Psoas muscle (tissue), 8 donors: ENCODE results near the gene POU5F2. TPM values are rescaled to one million over a fixed set of nuclear protein-coding genes. Genes with fewer than 3 reads are reported as not detected.

Source experiments
- ATAC-seq, 4 donors: fragments of 200-7000 bp; cut with Tn5 transposase; one replicate each; pipeline ENCODE4 v1.9.1; 2020; ENCODE audit warnings: moderate library complexity in 3 of 4, mild to moderate bottlenecking in 2 of 4
- DNase-seq, 2 donors: peaks; one replicate each; pipeline ENCODE4 v3.0.0-alpha.2; 2020
- H3K27ac ChIP-seq: fragments of 200-600 bp; one replicate; pipeline ENCODE4 v1.8.0; 2022
- H3K27me3 ChIP-seq, 3 donors: fragments of 200-600 bp in 1 of 3; one replicate each; pipeline versions ENCODE4 v1.6.1 to v1.8.0; 2013 to 2022; ENCODE audit warnings: low read length in 2 of 3, mild to moderate bottlenecking in 2 of 3, moderate library complexity in 1 of 3; ENCODE audit not compliant: insufficient read depth in 3 of 3
- H3K36me3 ChIP-seq, 2 donors: fragments of 200-600 bp in 1 of 2; one replicate each; pipeline versions ENCODE4 v1.6.1 to v1.8.0; 2013 to 2022; ENCODE audit warnings: low read depth in 1 of 2, mild to moderate bottlenecking in 1 of 2, moderate library complexity in 1 of 2; ENCODE audit not compliant: insufficient read depth in 1 of 2
- H3K4me1 ChIP-seq: fragments of 200-600 bp; one replicate; pipeline ENCODE4 v1.8.0; 2022
- H3K4me3 ChIP-seq: fragments of 200-600 bp; one replicate; pipeline ENCODE4 v1.8.0; 2022; ENCODE audit warnings: mild to moderate bottlenecking
- H3K9me3 ChIP-seq: fragments of 200-600 bp; one replicate; pipeline ENCODE4 v1.8.0; 2022
- WGBS, 3 donors: extraction: QIAGEN DNeasy Blood & Tissue Kit; methylation state at CpG; one replicate each; pipeline versions ENCODE4 v1.1.6 to v1.1.7; 2013; 5-methylcytosine and 5-hydroxymethylcytosine counted together
- intact Hi-C, 2 donors: fragments of 100-400 bp; cut with DNase I; formaldehyde crosslinking; loops; one replicate each; pipeline versions ENCODE4 v1.11.0 to v1.14.2; 2022
- polyA plus RNA-seq, 3 donors: library from polyadenylated mRNA; stranded (reverse); fragments of 200-250 nt; gene quantifications; one replicate each; pipeline ENCODE4 v1.2.3, GENCODE V29; 2013
- total RNA-seq, 4 donors: library from RNA; stranded (reverse); fragmentation: NEBNext Ultra II Directional in 2 of 4; extraction: Animal tissue kit (Norgen Biotek cat#: 25700) in 2 of 4; gene quantifications; one replicate each; pipeline versions ENCODE4 v1.2.1 to v1.2.4, GENCODE V29; 2021 to 2023
- TF ChIP-seq, protein P1 (sequence below): fragments of 200-600 bp; IDR thresholded peaks from one replicate; pipeline ENCODE4 v1.8.0; 2022; ENCODE audit warnings: antibody characterized with exemption
- donor health status: healthy with polysubstance abuse.
- donor health status: DM: no; HTN: no; CAD: no; lungs with moderate emphysema.
- donor health status: Bipolar disorder and iron deficiency.
- donor health status: healthy.
- donor health status: DM: yes; HTN: yes; CAD: no.
- donor health status: DM: no; HTN: no; CAD: no.
- donor health status: DM: no; HTN: no; CAD: no.
- donor health status: DM: yes; HTN: yes; CAD: no.

The POU5F2 gene
- total and polyA plus RNA-seq, 7 donors: 0.01 to 0.32 (median 0.13) TPM; not detected in 1

DNA sequence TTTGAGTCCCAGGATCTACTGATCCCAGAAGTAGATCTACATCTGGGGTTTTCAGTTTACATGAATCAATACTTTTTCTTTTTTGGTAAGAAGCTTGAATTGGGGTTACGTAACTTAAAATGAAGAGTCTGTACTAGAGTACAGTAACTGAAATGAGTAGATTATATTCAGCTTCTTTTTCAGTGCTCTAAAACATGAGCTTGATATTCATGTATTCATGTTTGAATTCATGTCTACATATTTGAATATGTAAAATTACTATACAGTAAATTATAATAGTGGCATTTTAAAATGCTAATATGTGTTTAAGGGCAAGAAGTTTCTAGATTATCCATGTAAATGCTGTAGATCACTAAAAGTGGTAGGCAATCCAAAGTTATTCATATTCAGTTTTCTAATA lies 14.8 kb downstream of the POU5F2 start:
- whole genome bisulfite sequencing, 3 donors: 93 to 98% (median 97%) methylated on average over 1 of the region's 1 CpG
- intact Hi-C loops: no loop called here
- Histone ChIP-seq H3K27ac (no peak overlapping the region), H3K4me1 (no peaks in the 10 kb centered on the region), H3K27me3 (no peaks in the 10 kb centered on the region), H3K4me3 (no peak overlapping the region), H3K36me3 (no peaks in the 10 kb centered on the region), H3K9me3 (no peaks in the 10 kb centered on the region)
- TF ChIP-seq, protein P1, sequence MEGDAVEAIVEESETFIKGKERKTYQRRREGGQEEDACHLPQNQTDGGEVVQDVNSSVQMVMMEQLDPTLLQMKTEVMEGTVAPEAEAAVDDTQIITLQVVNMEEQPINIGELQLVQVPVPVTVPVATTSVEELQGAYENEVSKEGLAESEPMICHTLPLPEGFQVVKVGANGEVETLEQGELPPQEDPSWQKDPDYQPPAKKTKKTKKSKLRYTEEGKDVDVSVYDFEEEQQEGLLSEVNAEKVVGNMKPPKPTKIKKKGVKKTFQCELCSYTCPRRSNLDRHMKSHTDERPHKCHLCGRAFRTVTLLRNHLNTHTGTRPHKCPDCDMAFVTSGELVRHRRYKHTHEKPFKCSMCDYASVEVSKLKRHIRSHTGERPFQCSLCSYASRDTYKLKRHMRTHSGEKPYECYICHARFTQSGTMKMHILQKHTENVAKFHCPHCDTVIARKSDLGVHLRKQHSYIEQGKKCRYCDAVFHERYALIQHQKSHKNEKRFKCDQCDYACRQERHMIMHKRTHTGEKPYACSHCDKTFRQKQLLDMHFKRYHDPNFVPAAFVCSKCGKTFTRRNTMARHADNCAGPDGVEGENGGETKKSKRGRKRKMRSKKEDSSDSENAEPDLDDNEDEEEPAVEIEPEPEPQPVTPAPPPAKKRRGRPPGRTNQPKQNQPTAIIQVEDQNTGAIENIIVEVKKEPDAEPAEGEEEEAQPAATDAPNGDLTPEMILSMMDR: no peak
- ATAC-seq (no peak), DNase-seq (no peak)

DNA sequence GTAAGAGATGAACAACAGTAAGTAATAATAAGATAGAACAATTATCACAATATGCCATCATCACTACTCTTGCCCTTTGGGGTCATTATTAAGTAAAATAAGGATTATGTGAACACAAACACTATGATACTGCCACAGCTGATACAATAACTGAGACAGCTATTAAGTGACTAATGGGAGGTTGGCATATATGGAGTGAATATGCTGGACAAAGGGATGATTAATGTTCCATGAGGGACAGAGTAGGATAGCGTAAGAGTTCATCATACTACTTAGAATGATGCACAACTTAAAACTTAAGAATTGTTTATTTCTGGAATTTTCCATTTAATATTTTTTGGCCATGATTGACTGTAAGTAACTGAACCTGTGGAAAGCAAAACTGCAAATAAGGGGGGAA lies 16.6 kb downstream of the POU5F2 start:
- no peaks in the 10 kb centered on the region for H3K9me3 ChIP-seq
- no peak overlapping the region for H3K4me3 ChIP-seq
- TF ChIP-seq, protein P1: no peak
- no peaks in the 10 kb centered on the region for H3K27me3 ChIP-seq
- intact Hi-C loops: no loop called here
- no peaks in the 10 kb centered on the region for H3K4me1 ChIP-seq
- H3K27ac ChIP-seq: no peak overlapping the region
- WGBS, 3 donors: 94 to 98% (median 97%) methylated on average over 1 of the region's 1 CpG
- DNase-seq (no peak), ATAC-seq (no peak)
- no peaks in the 10 kb centered on the region for H3K36me3 ChIP-seq

DNA sequence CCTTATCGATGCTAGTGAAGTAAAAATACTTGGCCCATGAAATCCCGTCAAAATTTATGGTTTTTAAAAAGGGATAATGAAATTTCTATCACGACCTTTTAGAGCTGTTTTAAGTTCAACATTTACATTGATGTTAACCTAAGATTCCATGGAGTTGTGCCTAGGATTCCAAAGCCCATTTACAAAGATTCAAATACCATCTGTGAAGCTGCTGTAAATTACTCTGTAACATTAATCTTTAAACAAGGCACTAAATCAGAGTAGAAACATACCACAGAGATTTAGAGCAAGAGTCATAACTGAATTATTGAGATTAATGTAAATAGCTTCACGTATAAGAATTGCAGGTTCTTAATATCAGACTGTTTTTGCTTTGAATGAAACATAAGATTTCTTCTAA lies 17.7 kb downstream of the POU5F2 start:
- TF ChIP-seq, protein P1: no peak
- Histone ChIP-seq H3K27ac (no peak overlapping the region), H3K27me3 (no peaks in the 10 kb centered on the region), H3K9me3 (no peaks in the 10 kb centered on the region), H3K36me3 (no peaks in the 10 kb centered on the region), H3K4me3 (no peak overlapping the region), H3K4me1 (no peaks in the 10 kb centered on the region)
- intact Hi-C loops: no loop called here
- DNase-seq: no peak
- WGBS, 3 donors: 56 to 61% (median 58%) methylated on average over 4 of the region's 4 CpGs
- ATAC-seq: no peak

DNA sequence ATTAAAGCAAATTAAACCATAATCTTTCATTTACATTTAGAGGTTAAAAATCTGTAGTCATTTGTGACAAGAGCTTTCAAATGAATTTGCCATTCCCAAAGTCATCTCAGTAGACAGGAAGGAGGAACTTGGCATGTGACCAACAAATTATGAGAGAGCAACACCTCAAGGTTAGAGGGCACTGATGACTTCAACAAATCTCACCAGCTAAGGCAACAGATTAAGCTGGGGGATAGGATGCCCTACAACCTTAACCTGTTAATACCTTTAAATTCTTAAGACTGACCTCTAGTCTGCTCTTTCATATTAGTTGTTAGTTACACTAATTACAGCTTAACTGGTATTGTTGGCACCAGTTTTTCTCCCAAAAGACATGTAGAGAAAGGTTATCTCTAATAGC lies 18.4 kb downstream of the POU5F2 start:
- Histone ChIP-seq H3K4me1 (no peaks in the 10 kb centered on the region), H3K36me3 (no peaks in the 10 kb centered on the region), H3K4me3 (no peak overlapping the region), H3K27ac (no peak overlapping the region), H3K9me3 (no peaks in the 10 kb centered on the region), H3K27me3 (no peaks in the 10 kb centered on the region)
- TF ChIP-seq, protein P1: no peak
- intact Hi-C loops: no loop called here
- ATAC-seq (no peak), DNase-seq (no peak)

DNA sequence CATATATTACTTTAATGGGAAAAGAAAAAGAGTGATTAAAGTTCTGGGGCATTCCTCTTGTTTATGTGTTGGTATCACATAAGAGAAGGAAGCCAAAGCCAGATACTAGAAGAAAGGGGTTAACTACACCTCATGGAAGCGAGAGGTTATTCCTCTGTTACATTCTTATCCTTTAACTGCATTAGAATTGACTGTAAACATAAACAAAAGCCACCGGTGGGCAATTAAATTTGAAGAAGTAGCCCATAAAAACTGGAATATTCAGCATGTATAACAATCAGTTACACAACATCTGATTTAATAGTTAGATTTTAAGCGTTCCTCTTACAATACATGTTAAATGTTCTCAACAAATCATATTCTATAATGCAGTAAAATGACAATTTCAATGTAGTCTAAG lies 18.8 kb downstream of the POU5F2 start:
- no peak for DNase-seq
- H3K4me3 ChIP-seq: no peak overlapping the region
- intact Hi-C loops: no loop called here
- H3K4me1 ChIP-seq: no peaks in the 10 kb centered on the region
- H3K9me3 ChIP-seq: no peaks in the 10 kb centered on the region
- no peak overlapping the region for H3K27ac ChIP-seq
- TF ChIP-seq, protein P1: no peak
- WGBS, 3 donors: 62 to 72% (median 62%) methylated on average over 3 of the region's 3 CpGs
- ATAC-seq: no peak
- H3K36me3 ChIP-seq: no peaks in the 10 kb centered on the region
- no peaks in the 10 kb centered on the region for H3K27me3 ChIP-seq
